ENCODE results near the gene PCIF1. TPM values are rescaled to one million over a fixed set of nuclear protein-coding genes. Genes with fewer than 3 reads are reported as not detected.
"Not testable (repeated sequence)": the region's sequence is repeated elsewhere in the genome, so short reads cannot be mapped to it uniquely, and the experiment has no call there.

The PCIF1 gene
- polyA plus RNA-seq, 4 donors: 16.1 to 30.0 (median 26.8) TPM

- peaks cover 0 to 17% (median 6%) of the 10 kb centered on the region in 3 donors for H3K27me3 ChIP-seq (ENCODE audit: control insufficient read depth in 3 of 3, insufficient read depth in 3 of 3, low read length in 3 of 3)
- not testable (repeated sequence) for DNase-seq; H3K4me3 ChIP-seq (ENCODE audit: low read depth in 1 of 3, low read length in 3 of 3); H3K27ac ChIP-seq (ENCODE audit: low read depth in 1 of 3, low read length in 2 of 3); H3K4me1 ChIP-seq (ENCODE audit: control insufficient read depth in 3 of 3, insufficient read depth in 2 of 3, low read depth in 1 of 3, low read length in 2 of 3); H3K9me3 ChIP-seq (ENCODE audit: control insufficient read depth in 2 of 2, insufficient read depth in 1 of 2, low read depth in 1 of 2, low read length in 1 of 2); FAIRE-seq; H3K36me3 ChIP-seq (ENCODE audit: control insufficient read depth in 3 of 3, insufficient read depth in 2 of 3, low read depth in 1 of 3, low read length in 3 of 3)
- WGBS, 3 donors: 63 to 76% (median 67%) methylated on average over 6 of the region's 6 CpGs
Observed at GRCh38 chr20:45995495-45996097, 61.1 kb downstream of the PCIF1 start.

GRCh38 chr20:45997187-45997586, 62.7 kb downstream of the PCIF1 start:
- no peaks in the 10 kb centered on the region for H3K9me3 ChIP-seq (ENCODE audit: control insufficient read depth in 2 of 2, insufficient read depth in 1 of 2, low read depth in 1 of 2, low read length in 1 of 2)
- no peak for DNase-seq
- no peak for FAIRE-seq
- H3K4me3 ChIP-seq (ENCODE audit: low read depth in 1 of 3, low read length in 3 of 3): no peak overlapping the region
- WGBS, 3 donors: 37 to 47% (median 44%) methylated on average over 3 of the region's 3 CpGs
- H3K27ac ChIP-seq (ENCODE audit: low read depth in 1 of 3, low read length in 2 of 3): no peak overlapping the region
- H3K36me3 ChIP-seq (ENCODE audit: control insufficient read depth in 3 of 3, insufficient read depth in 2 of 3, low read depth in 1 of 3, low read length in 3 of 3): no peaks in the 10 kb centered on the region
- H3K4me1 ChIP-seq (ENCODE audit: control insufficient read depth in 3 of 3, insufficient read depth in 2 of 3, low read depth in 1 of 3, low read length in 2 of 3): no peaks in the 10 kb centered on the region
- H3K27me3 ChIP-seq (ENCODE audit: control insufficient read depth in 3 of 3, insufficient read depth in 3 of 3, low read length in 3 of 3): peaks cover 0 to 25% (median 6%) of the 10 kb centered on the region in 3 donors

Other genes with a start within 250 kb of the PCIF1 start
- gene WFDC13, start 232.6 kb upstream of the PCIF1 start, polyA plus RNA-seq: under 1 TPM in 1 of 4 donors, not detected in 3; 0.04 TPM
- under 1 TPM in 1 of 4 donors, not detected in 3; 0.16 TPM for gene WFDC10B, start 229.7 kb upstream of the PCIF1 start, polyA plus RNA-seq
- not detected for gene SPINT4, start 212.3 kb upstream of the PCIF1 start, polyA plus RNA-seq
- under 1 TPM in 2 of 4 donors, not detected in 2; 0.44 to 0.81 TPM for gene WFDC3, start 142.8 kb upstream of the PCIF1 start, polyA plus RNA-seq
- gene DNTTIP1, start 142.7 kb upstream of the PCIF1 start, polyA plus RNA-seq: 10 to 100 TPM; 27.9 to 42.7 (median 36.9) TPM
- gene UBE2C, start 122.0 kb upstream of the PCIF1 start, polyA plus RNA-seq: 10 to 100 TPM; 10.8 to 99.6 (median 24.0) TPM
- 10 to 100 TPM in 2 of 4 donors, 1 to 10 TPM in 2; 2.6 to 23.7 (median 13.5) TPM for gene TNNC2, start 107.4 kb upstream of the PCIF1 start, polyA plus RNA-seq
- 10 to 100 TPM in 2 of 4 donors, 1 to 10 TPM in 2; 7.8 to 14.6 (median 10.1) TPM for gene SNX21, start 100.9 kb upstream of the PCIF1 start, polyA plus RNA-seq
- gene ACOT8, start 77.3 kb upstream of the PCIF1 start, polyA plus RNA-seq: 100 to 1,000 TPM in 1 of 4 donors, 10 to 100 TPM in 3; 28.6 to 123 (median 47.6) TPM
- 1 to 10 TPM; 2.7 to 6.8 (median 4.1) TPM for gene ZSWIM3, start 77.1 kb upstream of the PCIF1 start, polyA plus RNA-seq
- 10 to 100 TPM in 1 of 4 donors, 1 to 10 TPM in 3; 2.5 to 17.1 (median 3.6) TPM for gene ZSWIM1, start 53.5 kb upstream of the PCIF1 start, polyA plus RNA-seq
- gene SPATA25, start 47.1 kb upstream of the PCIF1 start, polyA plus RNA-seq: 10 to 100 TPM in 1 of 4 donors, 1 to 10 TPM in 1, not detected in 2; 1.8 to 16.4 TPM
- 10 to 100 TPM in 1 of 4 donors, 1 to 10 TPM in 3; 2.9 to 20.2 (median 4.0) TPM for gene NEURL2, start 43.5 kb upstream of the PCIF1 start, polyA plus RNA-seq
- gene CTSA, start 43.3 kb upstream of the PCIF1 start, polyA plus RNA-seq: 1,000 to 10,000 TPM in 1 of 4 donors, 100 to 1,000 TPM in 2, 10 to 100 TPM in 1; 78.9 to 1,454 (median 115) TPM
- 10 to 100 TPM in 3 of 4 donors, 1 to 10 TPM in 1; 2.0 to 67.4 (median 17.1) TPM for gene PLTP, start 22.5 kb upstream of the PCIF1 start, polyA plus RNA-seq
- gene ZNF335, start 37.5 kb downstream of the PCIF1 start, polyA plus RNA-seq: 10 to 100 TPM; 10.7 to 20.8 (median 13.1) TPM
- gene MMP9, start 74.2 kb downstream of the PCIF1 start, polyA plus RNA-seq: 1 to 10 TPM in 1 of 4 donors, under 1 TPM in 2, not detected in 1; 0.66 to 3.2 (median 0.81) TPM
- 1 to 10 TPM in 2 of 4 donors, not detected in 2; 2.1 to 4.6 TPM for gene SLC12A5, start 94.5 kb downstream of the PCIF1 start, polyA plus RNA-seq
- gene NCOA5, start 155.3 kb downstream of the PCIF1 start, polyA plus RNA-seq: 10 to 100 TPM; 13.2 to 36.8 (median 14.7) TPM
- gene CD40, start 183.6 kb downstream of the PCIF1 start, polyA plus RNA-seq: 10 to 100 TPM in 2 of 4 donors, 1 to 10 TPM in 2; 2.0 to 14.5 (median 6.5) TPM

All from small intestine (tissue), 7 donors.